ENCODE data around the gene VPS26A. TPM values are rescaled to one million over a fixed set of nuclear protein-coding genes. Genes with fewer than 3 reads are reported as not detected.

Gene VPS26A
- total and polyA plus RNA-seq, 2 experiments from 2014 or later: 29.0 to 41.6 TPM

GRCh38 chr10:69201045-69201444, 77.1 kb downstream of the VPS26A start:
- no peaks in the 10 kb centered on the region for H3K9me3 Mint-ChIP-seq
- Histone ChIP-seq H3K36me3 (ENCODE audit: insufficient read depth) (peaks cover 25% of the 10 kb centered on the region; the same call in 1 of the 2 replicates), H3K27ac (ENCODE audit: low read depth) (0 out of 2 replicates have a peak overlapping the region, but pooled peaks have one; percentile 9), H3F3A (replicated peaks; ENCODE audit: low read depth) (no peaks in the 10 kb centered on the region), H2AFZ (no peak overlapping the region), H3K9me2 (ENCODE audit: insufficient read depth) (no peaks in the 10 kb centered on the region), H3K4me1 (ENCODE audit: insufficient read depth) (no peaks in the 10 kb centered on the region), H4K20me1 (replicated peaks; ENCODE audit: insufficient read depth) (0 out of 2 replicates have a peak, but pooled peaks cover 3% of the 10 kb centered on the region), H3K27me3 (ENCODE audit: insufficient read depth) (no peaks in the 10 kb centered on the region), H3K79me2 (replicated peaks; ENCODE audit: insufficient read depth) (no peaks in the 10 kb centered on the region), H3K4me3 (no peak overlapping the region), H3K4me2 (no peak overlapping the region)
- no peak overlapping the region for H3K27ac Mint-ChIP-seq
- TF ChIP-seq, protein P1, sequence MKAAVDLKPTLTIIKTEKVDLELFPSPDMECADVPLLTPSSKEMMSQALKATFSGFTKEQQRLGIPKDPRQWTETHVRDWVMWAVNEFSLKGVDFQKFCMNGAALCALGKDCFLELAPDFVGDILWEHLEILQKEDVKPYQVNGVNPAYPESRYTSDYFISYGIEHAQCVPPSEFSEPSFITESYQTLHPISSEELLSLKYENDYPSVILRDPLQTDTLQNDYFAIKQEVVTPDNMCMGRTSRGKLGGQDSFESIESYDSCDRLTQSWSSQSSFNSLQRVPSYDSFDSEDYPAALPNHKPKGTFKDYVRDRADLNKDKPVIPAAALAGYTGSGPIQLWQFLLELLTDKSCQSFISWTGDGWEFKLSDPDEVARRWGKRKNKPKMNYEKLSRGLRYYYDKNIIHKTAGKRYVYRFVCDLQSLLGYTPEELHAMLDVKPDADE (IDR thresholded peaks at IDR 0.05): no peak
- no peak for TF ChIP-seq ZNF114 (CRISPR knock-in tag; IDR thresholded peaks at IDR 0.05)
- TF ChIP-seq REST (IDR thresholded peaks at IDR 0.05; ENCODE audit: unreplicated experiment): no peak
- TF ChIP-seq CREB1 (CRISPR knock-in tag; IDR thresholded peaks at IDR 0.05; ENCODE audit: low read depth): no peak
- TF ChIP-seq STAT1 (IDR thresholded peaks at IDR 0.05; ENCODE audit: unreplicated experiment): no peak
- TF ChIP-seq ZNF462 (CRISPR knock-in tag; IDR thresholded peaks at IDR 0.05): no peak
- TF ChIP-seq CTCF (conservative IDR thresholded peaks at IDR 0.05; ENCODE audit: low read depth in 2 of 2): no peak
- no peak for TF ChIP-seq EZH2 (IDR thresholded peaks at IDR 0.05; ENCODE audit: low read depth, unreplicated experiment)
- TF ChIP-seq JUNB (IDR thresholded peaks at IDR 0.05; ENCODE audit: unreplicated experiment): no peak
- TF ChIP-seq ZNF331 (CRISPR knock-in tag; IDR thresholded peaks at IDR 0.05; ENCODE audit: low read depth): no peak
- no peak for TF ChIP-seq NANOG (IDR thresholded peaks at IDR 0.05; ENCODE audit: borderline replicate concordance)
- TF ChIP-seq EZH2phosphoT487 (IDR thresholded peaks at IDR 0.05; ENCODE audit: unreplicated experiment): no peak
- TF ChIP-seq POLR2AphosphoS5 (IDR thresholded peaks at IDR 0.05; ENCODE audit: low read depth): no peak
- H3K27me3 Mint-ChIP-seq (ENCODE audit: insufficient read depth, low read depth, poor library complexity): peaks cover 2% of the 10 kb centered on the region
- H3K4me1 Mint-ChIP-seq: no peaks in the 10 kb centered on the region
- peaks cover 32% of the 10 kb centered on the region for H3K36me3 Mint-ChIP-seq (ENCODE audit: low read depth)
- no peak overlapping the region for H3K4me3 Mint-ChIP-seq
- DNase-seq (ENCODE audit: low spot score): no peak
- ATAC-seq: no peak

Data from GM23338 (cell line).